GM12874 (cell line): ENCODE data around the gene MEX3C.

ENCODE experiments used
- CTCF ChIP-seq: IDR thresholded peaks from 2 replicates; pipeline ENCODE4 v1.5.1; 2011; ENCODE audit warnings: low read depth, mild to moderate bottlenecking, control low read depth, low read length, moderate library complexity; ENCODE audit not compliant: insufficient read depth

MEX3C gene

GRCh38 chr18:51195451-51196117 is 1.9 kb downstream of the MEX3C start:
- no peak for TF ChIP-seq CTCF

- no peak for TF ChIP-seq CTCF
Measured at GRCh38 chr18:51195086-51195450, 2.4 kb downstream of the MEX3C start.

GRCh38 chr18:51194604-51195003 is 2.9 kb downstream of the MEX3C start:
- TF ChIP-seq CTCF: no peak

GRCh38 chr18:51193621-51194287 is 3.7 kb downstream of the MEX3C start:
- TF ChIP-seq CTCF: no peak

GRCh38 chr18:51192696-51193095 is 4.8 kb downstream of the MEX3C start:
- TF ChIP-seq CTCF: no peak

- no peak for TF ChIP-seq CTCF
Measured at GRCh38 chr18:51192026-51192425, 5.5 kb downstream of the MEX3C start.

- TF ChIP-seq CTCF: no peak
Measured at GRCh38 chr18:51191128-51191717, 6.3 kb downstream of the MEX3C start.
